Measurements from ENCODE around the gene MOG. TPM values are rescaled to one million over a fixed set of nuclear protein-coding genes. Genes with fewer than 3 reads are reported as not detected.

Gene MOG
- total and polyA plus RNA-seq, 4 donors: not detected

- 82% methylated on average over 8 of the region's 8 CpGs for WGBS
- no peak overlapping the region for H3K9ac ChIP-seq (ENCODE audit: low read depth in 1 of 2, low read length in 2 of 2)
- DNase-seq (ENCODE audit: low spot score): no peak
- H3K4me1 ChIP-seq (ENCODE audit: control insufficient read depth in 4 of 4, insufficient read depth in 4 of 4, low read length in 3 of 4): no peaks in the 10 kb centered on the region
- no peak for TF ChIP-seq FOXA1 (IDR thresholded peaks at IDR 0.05)
- TF ChIP-seq JUND (IDR thresholded peaks at IDR 0.05): no peak
- TF ChIP-seq, protein P1, sequence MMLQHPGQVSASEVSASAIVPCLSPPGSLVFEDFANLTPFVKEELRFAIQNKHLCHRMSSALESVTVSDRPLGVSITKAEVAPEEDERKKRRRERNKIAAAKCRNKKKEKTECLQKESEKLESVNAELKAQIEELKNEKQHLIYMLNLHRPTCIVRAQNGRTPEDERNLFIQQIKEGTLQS (IDR thresholded peaks at IDR 0.05): no peak
- no peak for TF ChIP-seq YY1 (IDR thresholded peaks at IDR 0.05)
- TF ChIP-seq HNF4G (IDR thresholded peaks at IDR 0.05): no peak
- no peak for TF ChIP-seq RXRA (IDR thresholded peaks at IDR 0.05)
- TF ChIP-seq MAX (IDR thresholded peaks at IDR 0.05): no peak
- no peak for TF ChIP-seq FOXA2 (IDR thresholded peaks at IDR 0.05)
- TF ChIP-seq GABPA (IDR thresholded peaks at IDR 0.05 in 1 of 2, conservative IDR thresholded peaks at IDR 0.05 in 1 of 2): no peak
- no peak for TF ChIP-seq NR2F2 (IDR thresholded peaks at IDR 0.05)
- TF ChIP-seq SP1 (IDR thresholded peaks at IDR 0.05): no peak
- TF ChIP-seq, protein P2, sequence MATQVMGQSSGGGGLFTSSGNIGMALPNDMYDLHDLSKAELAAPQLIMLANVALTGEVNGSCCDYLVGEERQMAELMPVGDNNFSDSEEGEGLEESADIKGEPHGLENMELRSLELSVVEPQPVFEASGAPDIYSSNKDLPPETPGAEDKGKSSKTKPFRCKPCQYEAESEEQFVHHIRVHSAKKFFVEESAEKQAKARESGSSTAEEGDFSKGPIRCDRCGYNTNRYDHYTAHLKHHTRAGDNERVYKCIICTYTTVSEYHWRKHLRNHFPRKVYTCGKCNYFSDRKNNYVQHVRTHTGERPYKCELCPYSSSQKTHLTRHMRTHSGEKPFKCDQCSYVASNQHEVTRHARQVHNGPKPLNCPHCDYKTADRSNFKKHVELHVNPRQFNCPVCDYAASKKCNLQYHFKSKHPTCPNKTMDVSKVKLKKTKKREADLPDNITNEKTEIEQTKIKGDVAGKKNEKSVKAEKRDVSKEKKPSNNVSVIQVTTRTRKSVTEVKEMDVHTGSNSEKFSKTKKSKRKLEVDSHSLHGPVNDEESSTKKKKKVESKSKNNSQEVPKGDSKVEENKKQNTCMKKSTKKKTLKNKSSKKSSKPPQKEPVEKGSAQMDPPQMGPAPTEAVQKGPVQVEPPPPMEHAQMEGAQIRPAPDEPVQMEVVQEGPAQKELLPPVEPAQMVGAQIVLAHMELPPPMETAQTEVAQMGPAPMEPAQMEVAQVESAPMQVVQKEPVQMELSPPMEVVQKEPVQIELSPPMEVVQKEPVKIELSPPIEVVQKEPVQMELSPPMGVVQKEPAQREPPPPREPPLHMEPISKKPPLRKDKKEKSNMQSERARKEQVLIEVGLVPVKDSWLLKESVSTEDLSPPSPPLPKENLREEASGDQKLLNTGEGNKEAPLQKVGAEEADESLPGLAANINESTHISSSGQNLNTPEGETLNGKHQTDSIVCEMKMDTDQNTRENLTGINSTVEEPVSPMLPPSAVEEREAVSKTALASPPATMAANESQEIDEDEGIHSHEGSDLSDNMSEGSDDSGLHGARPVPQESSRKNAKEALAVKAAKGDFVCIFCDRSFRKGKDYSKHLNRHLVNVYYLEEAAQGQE (IDR thresholded peaks at IDR 0.05): no peak
- TF ChIP-seq HNF4A (conservative IDR thresholded peaks at IDR 0.05): no peak
- TF ChIP-seq, protein P3, sequence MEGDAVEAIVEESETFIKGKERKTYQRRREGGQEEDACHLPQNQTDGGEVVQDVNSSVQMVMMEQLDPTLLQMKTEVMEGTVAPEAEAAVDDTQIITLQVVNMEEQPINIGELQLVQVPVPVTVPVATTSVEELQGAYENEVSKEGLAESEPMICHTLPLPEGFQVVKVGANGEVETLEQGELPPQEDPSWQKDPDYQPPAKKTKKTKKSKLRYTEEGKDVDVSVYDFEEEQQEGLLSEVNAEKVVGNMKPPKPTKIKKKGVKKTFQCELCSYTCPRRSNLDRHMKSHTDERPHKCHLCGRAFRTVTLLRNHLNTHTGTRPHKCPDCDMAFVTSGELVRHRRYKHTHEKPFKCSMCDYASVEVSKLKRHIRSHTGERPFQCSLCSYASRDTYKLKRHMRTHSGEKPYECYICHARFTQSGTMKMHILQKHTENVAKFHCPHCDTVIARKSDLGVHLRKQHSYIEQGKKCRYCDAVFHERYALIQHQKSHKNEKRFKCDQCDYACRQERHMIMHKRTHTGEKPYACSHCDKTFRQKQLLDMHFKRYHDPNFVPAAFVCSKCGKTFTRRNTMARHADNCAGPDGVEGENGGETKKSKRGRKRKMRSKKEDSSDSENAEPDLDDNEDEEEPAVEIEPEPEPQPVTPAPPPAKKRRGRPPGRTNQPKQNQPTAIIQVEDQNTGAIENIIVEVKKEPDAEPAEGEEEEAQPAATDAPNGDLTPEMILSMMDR (IDR thresholded peaks at IDR 0.05; ENCODE audit: low read depth, low read length, missing input control): no peak
- no peak for TF ChIP-seq EGR1 (IDR thresholded peaks at IDR 0.05; ENCODE audit: low read depth in 2 of 2)
- TF ChIP-seq RAD21 (IDR thresholded peaks at IDR 0.05): no peak
- no peaks in the 10 kb centered on the region for H3K9me3 ChIP-seq (ENCODE audit: control insufficient read depth in 4 of 4, low read length in 3 of 4)
- H3K36me3 ChIP-seq (ENCODE audit: control insufficient read depth in 4 of 4, insufficient read depth in 3 of 4, low read depth in 1 of 4, low read length in 3 of 4): no peaks in the 10 kb centered on the region
- no peak overlapping the region for H3K4me3 ChIP-seq (ENCODE audit: low read depth in 1 of 3, low read length in 3 of 3)
- no peak overlapping the region for H3K27ac ChIP-seq (ENCODE audit: low read depth in 1 of 2, low read length in 2 of 2)
- no peaks in the 10 kb centered on the region for H3K27me3 ChIP-seq (ENCODE audit: control insufficient read depth in 4 of 4, insufficient read depth in 4 of 4, low read length in 3 of 4)
These were observed 38.9 kb upstream of the MOG start for GRCh38 chr6:29617782-29618554.

- H3K27ac ChIP-seq (ENCODE audit: low read depth in 1 of 2, low read length in 2 of 2): no peak overlapping the region
- no peak for TF ChIP-seq GABPA (IDR thresholded peaks at IDR 0.05 in 1 of 2, conservative IDR thresholded peaks at IDR 0.05 in 1 of 2)
- TF ChIP-seq YY1 (IDR thresholded peaks at IDR 0.05): no peak
- no peak for TF ChIP-seq JUND (IDR thresholded peaks at IDR 0.05)
- no peak for TF ChIP-seq MAX (IDR thresholded peaks at IDR 0.05)
- no peak for TF ChIP-seq RAD21 (IDR thresholded peaks at IDR 0.05)
- no peaks in the 10 kb centered on the region for H3K4me1 ChIP-seq (ENCODE audit: control insufficient read depth in 4 of 4, insufficient read depth in 4 of 4, low read length in 3 of 4)
- WGBS: 64% methylated on average over 1 of the region's 1 CpG
- no peaks in the 10 kb centered on the region for H3K27me3 ChIP-seq (ENCODE audit: control insufficient read depth in 4 of 4, insufficient read depth in 4 of 4, low read length in 3 of 4)
- no peaks in the 10 kb centered on the region for H3K9me3 ChIP-seq (ENCODE audit: control insufficient read depth in 4 of 4, low read length in 3 of 4)
- H3K36me3 ChIP-seq (ENCODE audit: control insufficient read depth in 4 of 4, insufficient read depth in 3 of 4, low read depth in 1 of 4, low read length in 3 of 4): no peaks in the 10 kb centered on the region
- no peak overlapping the region for H3K9ac ChIP-seq (ENCODE audit: low read depth in 1 of 2, low read length in 2 of 2)
- no peak overlapping the region for H3K4me3 ChIP-seq (ENCODE audit: low read depth in 1 of 3, low read length in 3 of 3)
- no peak for DNase-seq (ENCODE audit: low spot score)
These were observed 37.2 kb upstream of the MOG start for GRCh38 chr6:29619578-29620160.

Measured in liver (tissue), 9 donors.